ENCODE results near the gene ZBTB25. TPM values are rescaled to one million over a fixed set of nuclear protein-coding genes. Genes with fewer than 3 reads are reported as not detected.

The ZBTB25 gene
- total RNA-seq = 3.3 and 4.2 TPM in 2 replicates

GRCh38 chr14:64503434-64504309 lies at the start of gene ZBTB25:
TSS of gene ZBTB25 (minus strand) at chr14:64503838. CDS start at chr14:64490533, 13,305 bp downstream.

GRCh38 chr14:64549791-64550620 lies 46.4 kb upstream of the ZBTB25 start, which contains the start of gene PPP1R36:
TSS of gene PPP1R36 (plus strand) at chr14:64549961. CDS start at chr14:64549998, 37 bp downstream.

GRCh38 chr14:64540208-64541202 lies 36.9 kb upstream of the ZBTB25 start, which contains the start of gene HSPA2:
TSS of gene HSPA2 (plus strand) at chr14:64540741. CDS start at chr14:64540850, 109 bp downstream.

GRCh38 chr14:64504310-64504896 lies 765 bp upstream of the ZBTB25 start, which contains the start of gene ZBTB1:
TSS of gene ZBTB1 (plus strand) at chr14:64504770. CDS start at chr14:64521505, 16,735 bp downstream.

GRCh38 chr14:64465191-64465822 lies 38.3 kb downstream of the ZBTB25 start, which contains the start of gene AKAP5:
TSS of gene AKAP5 (plus strand) at chr14:64465499. CDS start at chr14:64468395, 2,896 bp downstream.

Other genes with a start within 250 kb of the ZBTB25 start
- gene ESR2, start 209.5 kb downstream of the ZBTB25 start, total RNA-seq = under 0.01 and 0.11 TPM in 2 replicates
- 27.8 and 35.8 TPM in 2 replicates for gene MTHFD1, start 115.5 kb downstream of the ZBTB25 start, total RNA-seq
- gene AKAP5, start 38.3 kb downstream of the ZBTB25 start, total RNA-seq = 0.09 and 0.11 TPM in 2 replicates
- 45.7 and 60.2 TPM in 2 replicates for gene ZBTB1, start 932 bp upstream of the ZBTB25 start, total RNA-seq
- gene HSPA2, start 36.9 kb upstream of the ZBTB25 start, total RNA-seq = 2.3 and 7.2 TPM in 2 replicates
- gene PPP1R36, start 46.1 kb upstream of the ZBTB25 start, total RNA-seq = 0.54 and 0.60 TPM in 2 replicates
- gene PLEKHG3, start 200.6 kb upstream of the ZBTB25 start, total RNA-seq = 6.1 and 11.0 TPM in 2 replicates

Measured in dermis lymphatic vessel endothelial cell (primary cell).